GM19240 (cell line): ENCODE data around the gene MID1IP1.

Experiments used
- DNase-seq: peaks from one replicate; pipeline ENCODE4 v3.0.0; 2011; ENCODE audit warnings: low spot score; ENCODE audit not compliant: insufficient read length

MID1IP1 gene

GRCh38 chrX:38816155-38816554 is 14.9 kb downstream of the MID1IP1 start:
- no peak for DNase-seq

- DNase-seq, result no peak
These were observed 15.9 kb downstream of the MID1IP1 start for GRCh38 chrX:38817004-38817703.

- no peak for DNase-seq
These were observed 17.9 kb downstream of the MID1IP1 start for GRCh38 chrX:38819163-38819562.

- DNase-seq, result no peak
These were observed 18.4 kb downstream of the MID1IP1 start for GRCh38 chrX:38819709-38820108.

- DNase-seq, result no peak
These were observed 19.5 kb downstream of the MID1IP1 start for GRCh38 chrX:38820751-38821150.

- no peak for DNase-seq
These were observed 22.9 kb downstream of the MID1IP1 start for GRCh38 chrX:38824176-38824575.

- no peak for DNase-seq
These were observed 30.7 kb downstream of the MID1IP1 start for GRCh38 chrX:38831949-38832348.

DNA sequence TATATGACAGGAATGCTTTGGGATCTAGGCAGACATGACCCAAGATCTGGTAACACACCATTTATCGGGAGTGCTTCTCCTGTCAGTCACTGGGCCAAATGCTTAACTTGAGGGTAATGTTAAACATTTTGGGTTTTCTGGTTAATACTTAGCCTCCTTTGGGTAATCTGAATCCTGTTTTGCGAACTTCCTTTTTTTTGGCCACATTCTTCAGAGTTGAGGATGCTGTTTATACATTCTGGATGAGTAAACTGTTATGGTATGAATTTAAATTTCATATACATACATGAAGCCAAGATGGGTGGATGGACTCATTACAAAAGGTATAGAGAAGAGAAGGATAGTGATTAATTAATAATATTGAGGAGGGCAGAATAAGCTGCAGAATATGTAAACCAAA is 36.1 kb downstream of the MID1IP1 start:
- no peak for DNase-seq

DNA sequence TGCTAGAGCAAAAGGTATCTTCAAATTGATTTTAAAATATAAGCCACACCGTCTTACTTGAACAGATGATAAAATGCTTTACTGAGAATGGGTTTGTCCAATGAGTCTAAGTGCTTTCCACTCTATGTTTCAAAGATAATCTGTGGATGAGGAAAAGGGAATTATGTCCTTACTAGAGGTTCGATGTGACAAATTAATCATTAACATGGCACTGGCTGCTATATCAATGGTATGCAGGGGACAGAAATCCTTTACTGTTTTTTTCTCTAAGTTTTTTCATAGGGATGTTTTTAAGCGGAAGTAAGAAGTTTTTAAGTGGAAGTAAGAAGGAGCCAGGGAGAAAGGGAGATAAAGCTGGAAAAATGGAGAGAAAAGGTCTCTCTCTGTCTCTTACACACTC is 38.0 kb downstream of the MID1IP1 start:
- no peak for DNase-seq

- no peak for DNase-seq
These were observed 38.7 kb downstream of the MID1IP1 start for GRCh38 chrX:38839944-38840343.

DNA sequence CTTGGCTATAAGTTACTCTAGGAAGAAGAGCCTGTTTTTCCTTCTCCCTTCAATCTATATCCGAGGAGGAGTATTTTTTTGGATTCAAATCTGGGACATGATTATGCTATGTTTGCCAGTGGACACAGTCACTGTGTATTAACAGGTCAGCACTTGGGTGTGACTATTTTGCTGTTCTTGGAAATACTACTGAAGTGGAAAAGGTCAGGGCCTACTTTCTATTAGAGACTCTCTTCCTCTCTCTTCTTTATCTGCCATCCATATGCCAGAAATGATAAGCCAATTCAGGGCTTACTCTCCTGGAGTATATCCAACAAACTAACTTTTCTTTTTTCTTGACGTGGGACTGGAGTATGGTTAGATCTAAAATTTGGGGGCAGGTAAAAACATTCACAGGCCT is 40.5 kb downstream of the MID1IP1 start:
- DNase-seq, result no peak

DNA sequence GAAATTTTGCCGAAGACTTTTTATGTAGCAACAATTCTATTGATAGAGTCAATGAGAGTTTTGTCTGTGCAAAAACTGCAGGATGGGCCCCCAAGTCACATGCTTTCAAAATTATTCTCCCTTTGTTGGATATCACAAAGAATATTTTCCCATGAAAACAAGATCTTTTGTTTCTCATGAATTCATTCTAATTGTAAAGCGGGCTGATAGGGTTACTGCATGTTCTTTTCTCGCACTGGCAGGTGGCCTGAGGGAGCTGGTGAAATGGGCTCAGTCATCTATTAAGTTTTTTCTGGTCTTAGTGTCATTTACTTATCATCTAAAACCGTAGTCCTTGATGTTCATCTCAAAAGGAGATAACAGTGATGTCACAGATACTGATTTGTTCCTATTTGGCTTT is 44.2 kb downstream of the MID1IP1 start:
- no peak for DNase-seq

GRCh38 chrX:38847206-38847902 is 46.1 kb downstream of the MID1IP1 start:
- DNase-seq, result no peak

DNA sequence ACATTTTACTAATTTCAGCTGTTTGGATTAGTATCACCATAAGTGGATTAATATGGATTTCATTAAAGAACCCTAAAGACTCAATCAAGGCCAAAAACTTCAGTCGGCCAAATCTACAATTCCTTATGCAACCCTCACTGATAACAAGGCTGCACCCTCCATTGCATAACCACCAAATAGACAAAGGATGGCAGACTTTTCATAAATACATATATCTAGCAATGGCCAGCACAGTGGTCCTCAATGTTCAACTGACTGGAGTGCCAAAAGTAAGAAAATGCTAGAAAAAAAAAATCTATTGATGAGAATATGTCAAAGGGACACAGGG is 46.6 kb downstream of the MID1IP1 start:
- DNase-seq, result no peak

GRCh38 chrX:38848671-38849455 is 47.6 kb downstream of the MID1IP1 start:
- DNase-seq, result no peak

DNA sequence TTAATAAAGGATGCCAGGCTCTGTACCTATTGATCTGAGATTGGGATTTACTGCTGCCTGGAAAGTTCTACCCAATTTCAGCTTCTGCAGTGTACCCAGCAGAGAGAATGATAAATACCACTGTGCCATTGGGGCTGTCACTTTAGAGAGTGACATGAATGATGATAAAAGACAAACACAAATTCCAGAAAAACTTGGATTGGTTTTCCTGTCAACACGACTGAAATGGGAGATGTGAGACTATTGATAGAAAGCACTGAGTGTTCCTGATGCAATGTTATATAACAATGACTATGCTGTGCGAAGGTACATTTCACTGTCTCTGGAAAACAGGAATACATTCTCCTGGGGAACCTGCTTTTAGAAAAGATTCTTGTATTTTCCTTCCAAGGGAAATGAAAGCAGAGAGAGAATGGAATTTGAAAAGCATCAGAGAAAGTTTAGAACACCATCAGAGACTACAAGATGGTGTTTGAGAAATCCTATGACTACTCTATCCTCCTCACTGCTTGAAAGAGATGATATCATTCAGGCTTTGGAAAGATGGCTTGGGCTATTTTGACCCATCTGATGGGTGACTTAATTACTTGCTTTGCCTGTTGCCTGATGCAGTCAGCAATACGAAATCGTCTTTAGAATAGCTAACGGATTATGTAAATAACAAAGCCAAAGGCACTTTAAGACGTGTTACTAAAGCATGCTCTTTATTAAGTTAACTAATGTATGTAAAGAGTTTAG is 49.7 kb downstream of the MID1IP1 start:
- DNase-seq, result no peak

GRCh38 chrX:38854305-38854704 is 53.0 kb downstream of the MID1IP1 start:
- no peak for DNase-seq
